T-helper 2 cell treated with Interferon-gamma antibody and Interleukin-4, amounts not matched to agents 5 μg/mL and 100 μg/mL, for 36 hours (primary cell): ENCODE results near the gene ANKRD33.

Experiments
- DNase-seq: peaks from one replicate; pipeline ENCODE4 v3.0.0; 2021; ENCODE audit warnings: low spot score
- H3K27ac Mint-ChIP-seq: one replicate; pipeline ENCODE4 v1.8.0; 2021; ENCODE audit warnings: mild to moderate bottlenecking, mixed read lengths
- H3K27me3 Mint-ChIP-seq: one replicate; pipeline ENCODE4 v1.8.0; 2021; ENCODE audit warnings: low read depth, mixed read lengths
- H3K36me3 Mint-ChIP-seq: one replicate; pipeline ENCODE4 v1.8.0; 2021; ENCODE audit warnings: low read depth, mixed read lengths
- H3K4me1 Mint-ChIP-seq: one replicate; pipeline ENCODE4 v1.8.0; 2021; ENCODE audit warnings: low read depth, mixed read lengths
- H3K4me3 Mint-ChIP-seq: one replicate; pipeline ENCODE4 v1.8.0; 2022; ENCODE audit warnings: mild to moderate bottlenecking, moderate library complexity, mixed read lengths
- H3K9me3 Mint-ChIP-seq: one replicate; pipeline ENCODE4 v1.8.0; 2021; ENCODE audit warnings: mixed read lengths

The ANKRD33 gene

GRCh38 chr12:51908876-51909592 is 21.1 kb downstream of the ANKRD33 start:
- H3K27me3 Mint-ChIP-seq = peaks cover 29% of the 10 kb centered on the region
- H3K4me1 Mint-ChIP-seq = no peaks in the 10 kb centered on the region
- H3K36me3 Mint-ChIP-seq = no peaks in the 10 kb centered on the region
- DNase-seq = no peak
- no peak overlapping the region for H3K4me3 Mint-ChIP-seq
- H3K9me3 Mint-ChIP-seq = no peaks in the 10 kb centered on the region
- no peak overlapping the region for H3K27ac Mint-ChIP-seq

GRCh38 chr12:51910168-51910567 is 22.3 kb downstream of the ANKRD33 start:
- H3K27me3 Mint-ChIP-seq = peaks cover 29% of the 10 kb centered on the region

GRCh38 chr12:51910691-51911090 is 22.8 kb downstream of the ANKRD33 start:
- Mint-ChIP-seq H3K9me3 (no peaks in the 10 kb centered on the region), H3K4me1 (no peaks in the 10 kb centered on the region), H3K4me3 (no peak overlapping the region)

More at GRCh38 chr12:51910168-51910567, 22.3 kb downstream of the ANKRD33 start:
- Mint-ChIP-seq H3K27ac (no peak overlapping the region), H3K36me3 (no peaks in the 10 kb centered on the region), H3K4me1 (no peaks in the 10 kb centered on the region), H3K9me3 (no peaks in the 10 kb centered on the region), H3K4me3 (no peak overlapping the region)
- no peak for DNase-seq

GRCh38 chr12:51911307-51911706 is 23.4 kb downstream of the ANKRD33 start:
- Mint-ChIP-seq H3K27me3 (peaks cover 25% of the 10 kb centered on the region), H3K4me1 (no peaks in the 10 kb centered on the region), H3K4me3 (no peak overlapping the region), H3K27ac (no peak overlapping the region), H3K9me3 (no peaks in the 10 kb centered on the region), H3K36me3 (no peaks in the 10 kb centered on the region)
- no peak for DNase-seq

More at GRCh38 chr12:51910691-51911090, 22.8 kb downstream of the ANKRD33 start:
- DNase-seq = no peak
- Mint-ChIP-seq H3K27me3 (peaks cover 29% of the 10 kb centered on the region), H3K27ac (no peak overlapping the region), H3K36me3 (no peaks in the 10 kb centered on the region)

- Mint-ChIP-seq H3K27me3 (peaks cover 22% of the 10 kb centered on the region), H3K4me1 (no peaks in the 10 kb centered on the region), H3K9me3 (no peaks in the 10 kb centered on the region), H3K4me3 (no peak overlapping the region), H3K36me3 (no peaks in the 10 kb centered on the region), H3K27ac (no peak overlapping the region)
- DNase-seq = no peak
These were observed 24.1 kb downstream of the ANKRD33 start for GRCh38 chr12:51911788-51912711.

GRCh38 chr12:51913071-51914033 is 25.4 kb downstream of the ANKRD33 start:
- Mint-ChIP-seq H3K4me1 (no peaks in the 10 kb centered on the region), H3K4me3 (no peak overlapping the region), H3K36me3 (no peaks in the 10 kb centered on the region), H3K27ac (no peak overlapping the region), H3K27me3 (peaks cover 14% of the 10 kb centered on the region), H3K9me3 (no peaks in the 10 kb centered on the region)
- no peak for DNase-seq

- Mint-ChIP-seq H3K4me3 (no peak overlapping the region), H3K36me3 (no peaks in the 10 kb centered on the region), H3K27ac (no peak overlapping the region), H3K9me3 (no peaks in the 10 kb centered on the region), H3K4me1 (no peaks in the 10 kb centered on the region), H3K27me3 (peaks cover 4% of the 10 kb centered on the region)
- no peak for DNase-seq
These were observed 26.4 kb downstream of the ANKRD33 start for GRCh38 chr12:51914034-51914923.

- DNase-seq = no peak
- H3K36me3 Mint-ChIP-seq = no peaks in the 10 kb centered on the region
- no peaks in the 10 kb centered on the region for H3K4me1 Mint-ChIP-seq
- no peaks in the 10 kb centered on the region for H3K9me3 Mint-ChIP-seq
- no peak overlapping the region for H3K27ac Mint-ChIP-seq
- H3K27me3 Mint-ChIP-seq = no peaks in the 10 kb centered on the region
- no peak overlapping the region for H3K4me3 Mint-ChIP-seq
These were observed 27.2 kb downstream of the ANKRD33 start for GRCh38 chr12:51915003-51915625.

GRCh38 chr12:51915951-51916350 is 28.0 kb downstream of the ANKRD33 start:
- H3K27me3 Mint-ChIP-seq = no peaks in the 10 kb centered on the region
- H3K4me1 Mint-ChIP-seq = no peaks in the 10 kb centered on the region
- H3K27ac Mint-ChIP-seq = no peak overlapping the region

GRCh38 chr12:51917041-51917590 is 29.2 kb downstream of the ANKRD33 start:
- DNase-seq = no peak
- Mint-ChIP-seq H3K4me1 (no peaks in the 10 kb centered on the region), H3K27me3 (no peaks in the 10 kb centered on the region), H3K36me3 (no peaks in the 10 kb centered on the region), H3K4me3 (no peak overlapping the region), H3K9me3 (no peaks in the 10 kb centered on the region), H3K27ac (no peak overlapping the region)

More at GRCh38 chr12:51915951-51916350, 28.0 kb downstream of the ANKRD33 start:
- no peaks in the 10 kb centered on the region for H3K9me3 Mint-ChIP-seq
- no peak for DNase-seq
- H3K36me3 Mint-ChIP-seq = no peaks in the 10 kb centered on the region
- no peak overlapping the region for H3K4me3 Mint-ChIP-seq

GRCh38 chr12:51917746-51918453 is 30.0 kb downstream of the ANKRD33 start:
- Mint-ChIP-seq H3K27ac (no peak overlapping the region), H3K9me3 (no peaks in the 10 kb centered on the region), H3K27me3 (no peaks in the 10 kb centered on the region), H3K4me3 (no peak overlapping the region), H3K4me1 (no peaks in the 10 kb centered on the region), H3K36me3 (no peaks in the 10 kb centered on the region)
- no peak for DNase-seq

GRCh38 chr12:51920046-51920445 is 32.1 kb downstream of the ANKRD33 start:
- Mint-ChIP-seq H3K4me1 (peaks cover 3% of the 10 kb centered on the region), H3K36me3 (no peaks in the 10 kb centered on the region), H3K4me3 (no peak overlapping the region), H3K9me3 (no peaks in the 10 kb centered on the region), H3K27me3 (peaks cover 9% of the 10 kb centered on the region), H3K27ac (no peak overlapping the region)
- no peak for DNase-seq
